Esophagus muscularis mucosa (tissue), 4 donors: Measurements from ENCODE around the gene SGTA. TPM values are rescaled to one million over a fixed set of nuclear protein-coding genes. Genes with fewer than 3 reads are reported as not detected.

Source experiments
- DNase-seq: peaks from one replicate; pipeline ENCODE4 v3.0.0-alpha.2; 2017; ENCODE audit errors: extremely low spot score
- H3K27ac ChIP-seq, 4 donors: fragments of 200-600 bp; sonication (generic); replicated peaks in 1 of 4; 1 replicate in 3 of 4; 2 replicates in 1 of 4; pipeline ENCODE4 v1.5.1; 2016 to 2019; ENCODE audit warnings: mild to moderate bottlenecking in 1 of 4
- H3K27me3 ChIP-seq, 4 donors: fragments of 200-600 bp; sonication (generic); one replicate each; pipeline versions ENCODE4 v1.5.1 to v1.6.0; 2016 to 2019
- H3K36me3 ChIP-seq, 4 donors: fragments of 200-600 bp; sonication (generic); one replicate each; pipeline ENCODE4 v1.5.1; 2016 to 2019
- H3K4me1 ChIP-seq, 4 donors: fragments of 200-600 bp; sonication (generic); one replicate each; pipeline ENCODE4 v1.5.1; 2016 to 2019
- H3K4me3 ChIP-seq, 4 donors: fragments of 200-600 bp; sonication (generic); 1 replicate in 2 of 4; 2 replicates in 2 of 4; pipeline ENCODE4 v1.5.1; 2016 to 2019; ENCODE audit warnings: mild to moderate bottlenecking in 4 of 4, moderate library complexity in 1 of 4
- H3K9me3 ChIP-seq, 4 donors: fragments of 200-600 bp; sonication (generic); 1 replicate in 3 of 4; 2 replicates in 1 of 4; pipeline ENCODE4 v1.5.1; 2016 to 2019
- CTCF ChIP-seq, 3 experiments: fragments of 200-600 bp in 2 of 3; fragments of 450-650 bp in 1 of 3; sonication (generic) in 2 of 3; IDR thresholded peaks; one replicate each; pipeline ENCODE4 v1.5.1; 2017 to 2019; ENCODE audit warnings: antibody characterized with exemption in 3 of 3, mild to moderate bottlenecking in 2 of 3, moderate library complexity in 1 of 3
- EP300 ChIP-seq: sonication (generic); formaldehyde crosslinking; IDR thresholded peaks from one replicate; pipeline ENCODE4 v1.6.1; 2017; ENCODE audit warnings: antibody characterized with exemption
- POLR2A ChIP-seq: fragments of 450-650 bp; IDR thresholded peaks from one replicate; pipeline ENCODE4 v1.6.1; 2017; ENCODE audit warnings: antibody characterized with exemption, moderate library complexity, mild to moderate bottlenecking, low read depth
- POLR2AphosphoS5 ChIP-seq, 2 donors: sonication (generic); formaldehyde crosslinking; IDR thresholded peaks; one replicate each; pipeline ENCODE4 v1.6.1; 2017; ENCODE audit warnings: antibody characterized with exemption in 2 of 2
- WGBS: methylation state at CpG from one replicate; pipeline ENCODE4 v1.1.5; 2018; 5-methylcytosine and 5-hydroxymethylcytosine counted together
- intact Hi-C: fragments of 100-400 bp; cut with DNase I; formaldehyde crosslinking; loops from one replicate; pipeline ENCODE4 v1.15.1; 2023
- total RNA-seq, 4 donors: library from RNA; depleted of rRNA; stranded (reverse); fragments of >200 nt; gene quantifications; one replicate each; pipeline versions ENCODE4 v1.1.0 to v1.2.1, GENCODE V29; 2016

SGTA gene
- total RNA-seq, 4 donors from 2014 or later: 53.6 to 71.2 (median 59.2) TPM

GRCh38 chr19:2785244-2785997 is 2.3 kb upstream of the SGTA start, which contains the start of gene THOP1:
Gene THOP1, plus strand, starts transcription at chr19:2785503. Its CDS starts 160 bp downstream, at chr19:2785663.
- H3K4me3 ChIP-seq: peak within 1 kb of the TSS; percentile 73 to 96 (median 82)
- intact Hi-C loops: loop anchor here (1.0 kb wide), 1 partner anchor 35 kb away; no protein-coding TSS in a partner anchor
- H3K9me3 ChIP-seq: no peaks in the 10 kb centered on the region
- DNase-seq: peak; percentile 98
- no peaks in the 10 kb centered on the region for H3K27me3 ChIP-seq
- WGBS: under 1% methylated on average over 34 of the region's 78 CpGs
- peak; percentile 37 for TF ChIP-seq POLR2A
- TF ChIP-seq EP300: no peak
- TF ChIP-seq POLR2AphosphoS5 (IDR thresholded peaks at IDR 0.05): peak; percentile 74 to 90
- TF ChIP-seq CTCF (IDR thresholded peaks at IDR 0.05): peak in 1 of 3 experiments; percentile 38
- peak within 1 kb of the TSS; percentile 78 to 97 (median 84) for H3K27ac ChIP-seq
- peaks cover 49 to 62% (median 50%) of the 10 kb centered on the region in 4 donors for H3K4me1 ChIP-seq
- peaks cover 0 to 13% (median 7%) of the 10 kb centered on the region in 4 donors for H3K36me3 ChIP-seq

DNA sequence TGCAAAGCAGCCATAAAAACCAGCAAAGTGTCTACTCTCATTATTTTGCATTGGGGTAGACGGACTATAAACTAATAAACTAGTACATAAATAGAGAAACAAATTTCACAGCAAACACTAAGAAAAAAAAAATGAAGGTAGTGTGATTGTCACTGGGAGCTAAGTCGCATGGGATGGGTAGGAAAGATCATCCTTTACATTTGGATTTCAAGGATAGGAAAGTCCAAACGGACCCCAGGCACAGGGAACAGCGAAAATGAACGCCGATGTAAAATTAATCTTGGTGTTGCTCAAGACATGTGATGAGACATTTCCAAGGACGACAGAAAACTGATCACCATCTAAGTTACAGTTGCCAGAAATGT is 690 bp upstream of the SGTA start:
- Histone ChIP-seq H3K36me3 (peaks cover 0 to 8% (median 2%) of the 10 kb centered on the region in 4 donors), H3K4me3 (peak overlapping the region; percentile 91 to 100 (median 99)), H3K9me3 (no peaks in the 10 kb centered on the region), H3K27me3 (no peaks in the 10 kb centered on the region), H3K4me1 (peaks cover 63 to 79% (median 66%) of the 10 kb centered on the region in 4 donors), H3K27ac (peak overlapping the region; percentile 93 to 98 (median 97))
- intact Hi-C loops: no loop called here
- TF ChIP-seq CTCF (IDR thresholded peaks at IDR 0.05) (no peak), EP300 (no peak), POLR2AphosphoS5 (IDR thresholded peaks at IDR 0.05) (no peak), POLR2A (no peak)
- DNase-seq: no peak
- WGBS: 81% methylated on average over 7 of the region's 7 CpGs

DNA sequence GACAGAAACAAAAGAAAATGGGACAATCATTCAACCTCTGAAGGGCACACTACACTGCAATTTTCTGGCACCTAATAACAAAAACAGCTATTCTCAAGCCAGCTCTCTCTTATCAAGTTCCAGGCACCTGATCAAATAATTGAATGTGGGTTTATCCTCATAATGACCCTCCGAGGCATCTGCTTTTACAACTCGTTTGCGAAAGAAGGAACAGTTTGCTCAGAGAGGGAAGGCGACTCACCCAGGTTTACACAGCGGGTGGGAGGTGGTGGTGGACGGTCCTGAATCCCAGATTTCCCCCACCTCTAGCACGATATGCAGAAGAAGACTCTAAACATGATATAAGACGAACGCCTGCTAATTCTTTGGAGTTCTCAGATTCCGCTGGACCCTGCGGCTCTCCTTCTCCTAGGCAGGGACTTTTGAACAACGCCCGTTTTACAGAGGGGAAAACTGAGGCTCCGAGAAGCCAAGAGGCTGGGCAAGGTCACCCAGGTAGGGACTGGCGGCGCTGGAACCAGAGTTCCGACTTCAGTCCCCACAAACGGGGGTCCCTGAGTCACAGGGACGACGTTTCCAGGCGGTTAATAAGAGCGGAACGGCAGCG is 641 bp downstream of the SGTA start:
- TF ChIP-seq EP300: no peak
- TF ChIP-seq POLR2AphosphoS5 (IDR thresholded peaks at IDR 0.05): no peak
- TF ChIP-seq CTCF (IDR thresholded peaks at IDR 0.05): no peak
- no peak for TF ChIP-seq POLR2A
- H3K4me3 ChIP-seq: peak overlapping the region; percentile 91 to 100 (median 99)
- H3K36me3 ChIP-seq: peaks cover 0 to 9% (median 0%) of the 10 kb centered on the region in 4 donors
- DNase-seq: no peak
- WGBS: 4% methylated on average over 14 of the region's 24 CpGs
- peak overlapping the region; percentile 93 to 98 (median 97) for H3K27ac ChIP-seq
- no peaks in the 10 kb centered on the region for H3K9me3 ChIP-seq
- H3K4me1 ChIP-seq: peaks cover 63 to 81% (median 72%) of the 10 kb centered on the region in 4 donors
- no peaks in the 10 kb centered on the region for H3K27me3 ChIP-seq
- intact Hi-C loops: no loop called here

DNA sequence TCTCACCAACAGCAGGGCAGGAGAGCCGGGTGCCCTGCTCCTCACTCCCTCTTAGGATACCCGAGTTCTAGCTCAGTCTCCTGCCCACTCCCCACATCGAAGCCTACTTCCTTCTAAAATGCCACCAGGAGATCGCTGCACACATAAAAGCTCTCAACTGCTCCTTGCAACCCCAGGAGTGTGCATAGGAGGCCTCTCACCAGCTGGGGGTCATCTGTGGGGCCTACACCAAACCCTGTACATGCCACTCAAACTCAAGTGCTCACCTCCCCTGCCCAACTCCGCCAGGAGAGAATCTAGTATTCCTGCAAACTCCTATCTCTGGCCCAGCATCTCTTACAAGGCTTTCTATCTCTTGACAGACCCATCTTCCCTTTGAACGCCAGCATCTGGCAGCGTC is 2.8 kb downstream of the SGTA start:
- Histone ChIP-seq H3K4me3 (no peak overlapping the region), H3K9me3 (no peaks in the 10 kb centered on the region), H3K27ac (peak overlapping the region in 1 of 4 donors; percentile 36), H3K36me3 (peaks cover 0 to 16% (median 0%) of the 10 kb centered on the region in 4 donors), H3K27me3 (no peaks in the 10 kb centered on the region), H3K4me1 (peaks cover 64 to 84% (median 74%) of the 10 kb centered on the region in 4 donors)
- no peak for TF ChIP-seq EP300
- TF ChIP-seq CTCF (IDR thresholded peaks at IDR 0.05): no peak
- no peak for TF ChIP-seq POLR2A
- TF ChIP-seq POLR2AphosphoS5 (IDR thresholded peaks at IDR 0.05): no peak
- 94% methylated on average over 6 of the region's 7 CpGs for WGBS
- intact Hi-C loops: no loop called here
- no peak for DNase-seq
